WTC11 (cell line): ENCODE data around the gene RCC2.

Experiments used
- CBFB ChIP-seq: sonication (generic); formaldehyde crosslinking; IDR thresholded peaks from 2 replicates; pipeline ENCODE4 v1.8.1; 2022; ENCODE audit warnings: mild to moderate bottlenecking, low read depth, missing genetic modification reagents
- JUN ChIP-seq: sonication (generic); formaldehyde crosslinking; IDR thresholded peaks from 2 replicates; pipeline ENCODE4 v1.8.0; 2023; ENCODE audit warnings: mild to moderate bottlenecking, missing genetic modification reagents
- NFATC4 ChIP-seq: fragments of 250-450 bp; sonication (Bioruptor Pico); IDR thresholded peaks from 2 replicates; pipeline ENCODE4 v1.9.0; 2021; ENCODE audit warnings: mild to moderate bottlenecking
- TP53 ChIP-seq: sonication (generic); formaldehyde crosslinking; IDR thresholded peaks from 2 replicates; pipeline ENCODE4 v1.8.1; 2023; ENCODE audit warnings: mild to moderate bottlenecking, missing genetic modification reagents
- ZBTB21 ChIP-seq: sonication (generic); formaldehyde crosslinking; IDR thresholded peaks from 2 replicates; pipeline ENCODE4 v1.8.1; 2023; ENCODE audit warnings: mild to moderate bottlenecking, missing genetic modification reagents, borderline replicate concordance
- TF ChIP-seq, protein P1 (sequence below): fragments of 200-600 bp; IDR thresholded peaks from 2 replicates; pipeline ENCODE4 v1.8.0; 2022; ENCODE audit warnings: antibody characterized with exemption
- TF ChIP-seq, protein P2 (sequence below): sonication (generic); formaldehyde crosslinking; IDR thresholded peaks from 2 replicates; pipeline ENCODE4 v1.8.0; 2022; ENCODE audit warnings: missing genetic modification reagents
- TF ChIP-seq, protein P3 (sequence below): sonication (generic); formaldehyde crosslinking; conservative IDR thresholded peaks from 2 replicates; pipeline ENCODE4 v1.8.1; 2022; ENCODE audit warnings: mild to moderate bottlenecking, missing genetic modification reagents
- TF ChIP-seq, protein P4 (sequence below): sonication (generic); formaldehyde crosslinking; IDR thresholded peaks from 2 replicates; pipeline ENCODE4 v1.8.1; 2022; ENCODE audit warnings: low read depth, mild to moderate bottlenecking, moderate library complexity, missing genetic modification reagents, borderline replicate concordance
- TF ChIP-seq, protein P5 (sequence below): sonication (generic); formaldehyde crosslinking; IDR thresholded peaks from 2 replicates; pipeline ENCODE4 v1.8.1; 2023; ENCODE audit warnings: mild to moderate bottlenecking, missing genetic modification reagents, moderate library complexity
- TF ChIP-seq, protein P6 (sequence below): sonication (generic); formaldehyde crosslinking; IDR thresholded peaks from 2 replicates; pipeline ENCODE4 v1.8.0; 2023; ENCODE audit warnings: missing genetic modification reagents

DNA sequence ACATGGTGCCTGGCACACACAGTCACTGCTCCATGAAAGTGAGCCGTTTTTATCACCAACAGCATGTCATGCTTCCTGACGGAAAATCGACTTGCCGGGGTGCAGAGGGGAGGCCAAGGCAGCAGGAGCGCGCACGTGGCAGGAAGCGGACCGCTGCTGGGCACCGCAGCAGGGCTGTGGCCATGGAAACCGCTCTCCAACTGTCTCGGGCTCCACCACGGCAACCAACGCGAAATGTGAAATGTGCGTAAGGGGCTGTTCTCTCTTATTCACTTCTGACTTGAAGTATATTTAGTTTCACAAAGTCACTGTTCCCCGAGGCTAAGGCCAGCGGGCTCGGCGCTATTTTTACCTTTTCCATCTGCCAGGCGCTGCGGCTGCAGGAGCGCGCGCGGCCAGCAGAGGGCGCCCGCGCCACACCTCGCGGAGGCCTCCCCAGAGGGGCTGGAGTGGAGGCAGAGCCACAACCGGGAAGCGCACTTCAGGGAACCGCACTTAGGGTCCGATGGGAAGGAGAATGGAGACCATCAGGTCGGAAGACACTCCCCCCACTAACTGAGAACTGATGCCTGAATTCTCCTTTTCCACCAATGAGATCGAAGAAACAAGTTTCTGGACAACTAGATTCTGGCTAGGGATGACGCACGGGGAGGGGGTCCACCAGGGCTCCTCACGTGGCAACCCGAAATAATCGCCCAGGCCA is 19.7 kb downstream of the RCC2 start:
- TF ChIP-seq JUN (CRISPR knock-in tag): no peak
- TF ChIP-seq, protein P1, sequence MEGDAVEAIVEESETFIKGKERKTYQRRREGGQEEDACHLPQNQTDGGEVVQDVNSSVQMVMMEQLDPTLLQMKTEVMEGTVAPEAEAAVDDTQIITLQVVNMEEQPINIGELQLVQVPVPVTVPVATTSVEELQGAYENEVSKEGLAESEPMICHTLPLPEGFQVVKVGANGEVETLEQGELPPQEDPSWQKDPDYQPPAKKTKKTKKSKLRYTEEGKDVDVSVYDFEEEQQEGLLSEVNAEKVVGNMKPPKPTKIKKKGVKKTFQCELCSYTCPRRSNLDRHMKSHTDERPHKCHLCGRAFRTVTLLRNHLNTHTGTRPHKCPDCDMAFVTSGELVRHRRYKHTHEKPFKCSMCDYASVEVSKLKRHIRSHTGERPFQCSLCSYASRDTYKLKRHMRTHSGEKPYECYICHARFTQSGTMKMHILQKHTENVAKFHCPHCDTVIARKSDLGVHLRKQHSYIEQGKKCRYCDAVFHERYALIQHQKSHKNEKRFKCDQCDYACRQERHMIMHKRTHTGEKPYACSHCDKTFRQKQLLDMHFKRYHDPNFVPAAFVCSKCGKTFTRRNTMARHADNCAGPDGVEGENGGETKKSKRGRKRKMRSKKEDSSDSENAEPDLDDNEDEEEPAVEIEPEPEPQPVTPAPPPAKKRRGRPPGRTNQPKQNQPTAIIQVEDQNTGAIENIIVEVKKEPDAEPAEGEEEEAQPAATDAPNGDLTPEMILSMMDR: peak; percentile 100
- TF ChIP-seq ZBTB21 (CRISPR knock-in tag): no peak
- TF ChIP-seq CBFB (CRISPR knock-in tag): 0 out of 2 replicates have a peak, but pooled peaks have one; percentile 19
- TF ChIP-seq, protein P2, sequence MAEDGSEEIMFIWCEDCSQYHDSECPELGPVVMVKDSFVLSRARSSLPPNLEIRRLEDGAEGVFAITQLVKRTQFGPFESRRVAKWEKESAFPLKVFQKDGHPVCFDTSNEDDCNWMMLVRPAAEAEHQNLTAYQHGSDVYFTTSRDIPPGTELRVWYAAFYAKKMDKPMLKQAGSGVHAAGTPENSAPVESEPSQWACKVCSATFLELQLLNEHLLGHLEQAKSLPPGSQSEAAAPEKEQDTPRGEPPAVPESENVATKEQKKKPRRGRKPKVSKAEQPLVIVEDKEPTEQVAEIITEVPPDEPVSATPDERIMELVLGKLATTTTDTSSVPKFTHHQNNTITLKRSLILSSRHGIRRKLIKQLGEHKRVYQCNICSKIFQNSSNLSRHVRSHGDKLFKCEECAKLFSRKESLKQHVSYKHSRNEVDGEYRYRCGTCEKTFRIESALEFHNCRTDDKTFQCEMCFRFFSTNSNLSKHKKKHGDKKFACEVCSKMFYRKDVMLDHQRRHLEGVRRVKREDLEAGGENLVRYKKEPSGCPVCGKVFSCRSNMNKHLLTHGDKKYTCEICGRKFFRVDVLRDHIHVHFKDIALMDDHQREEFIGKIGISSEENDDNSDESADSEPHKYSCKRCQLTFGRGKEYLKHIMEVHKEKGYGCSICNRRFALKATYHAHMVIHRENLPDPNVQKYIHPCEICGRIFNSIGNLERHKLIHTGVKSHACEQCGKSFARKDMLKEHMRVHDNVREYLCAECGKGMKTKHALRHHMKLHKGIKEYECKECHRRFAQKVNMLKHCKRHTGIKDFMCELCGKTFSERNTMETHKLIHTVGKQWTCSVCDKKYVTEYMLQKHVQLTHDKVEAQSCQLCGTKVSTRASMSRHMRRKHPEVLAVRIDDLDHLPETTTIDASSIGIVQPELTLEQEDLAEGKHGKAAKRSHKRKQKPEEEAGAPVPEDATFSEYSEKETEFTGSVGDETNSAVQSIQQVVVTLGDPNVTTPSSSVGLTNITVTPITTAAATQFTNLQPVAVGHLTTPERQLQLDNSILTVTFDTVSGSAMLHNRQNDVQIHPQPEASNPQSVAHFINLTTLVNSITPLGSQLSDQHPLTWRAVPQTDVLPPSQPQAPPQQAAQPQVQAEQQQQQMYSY (CRISPR knock-in tag): no peak
- TF ChIP-seq NFATC4 (CRISPR knock-in tag): no peak
- TF ChIP-seq TP53 (CRISPR knock-in tag): no peak
- TF ChIP-seq, protein P3, sequence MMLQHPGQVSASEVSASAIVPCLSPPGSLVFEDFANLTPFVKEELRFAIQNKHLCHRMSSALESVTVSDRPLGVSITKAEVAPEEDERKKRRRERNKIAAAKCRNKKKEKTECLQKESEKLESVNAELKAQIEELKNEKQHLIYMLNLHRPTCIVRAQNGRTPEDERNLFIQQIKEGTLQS (CRISPR knock-in tag): no peak
- TF ChIP-seq, protein P4, sequence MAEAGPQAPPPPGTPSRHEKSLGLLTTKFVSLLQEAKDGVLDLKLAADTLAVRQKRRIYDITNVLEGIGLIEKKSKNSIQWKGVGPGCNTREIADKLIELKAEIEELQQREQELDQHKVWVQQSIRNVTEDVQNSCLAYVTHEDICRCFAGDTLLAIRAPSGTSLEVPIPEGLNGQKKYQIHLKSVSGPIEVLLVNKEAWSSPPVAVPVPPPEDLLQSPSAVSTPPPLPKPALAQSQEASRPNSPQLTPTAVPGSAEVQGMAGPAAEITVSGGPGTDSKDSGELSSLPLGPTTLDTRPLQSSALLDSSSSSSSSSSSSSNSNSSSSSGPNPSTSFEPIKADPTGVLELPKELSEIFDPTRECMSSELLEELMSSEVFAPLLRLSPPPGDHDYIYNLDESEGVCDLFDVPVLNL: no peak
- TF ChIP-seq, protein P5, sequence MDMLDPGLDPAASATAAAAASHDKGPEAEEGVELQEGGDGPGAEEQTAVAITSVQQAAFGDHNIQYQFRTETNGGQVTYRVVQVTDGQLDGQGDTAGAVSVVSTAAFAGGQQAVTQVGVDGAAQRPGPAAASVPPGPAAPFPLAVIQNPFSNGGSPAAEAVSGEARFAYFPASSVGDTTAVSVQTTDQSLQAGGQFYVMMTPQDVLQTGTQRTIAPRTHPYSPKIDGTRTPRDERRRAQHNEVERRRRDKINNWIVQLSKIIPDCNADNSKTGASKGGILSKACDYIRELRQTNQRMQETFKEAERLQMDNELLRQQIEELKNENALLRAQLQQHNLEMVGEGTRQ (CRISPR knock-in tag): no peak
- TF ChIP-seq, protein P6, sequence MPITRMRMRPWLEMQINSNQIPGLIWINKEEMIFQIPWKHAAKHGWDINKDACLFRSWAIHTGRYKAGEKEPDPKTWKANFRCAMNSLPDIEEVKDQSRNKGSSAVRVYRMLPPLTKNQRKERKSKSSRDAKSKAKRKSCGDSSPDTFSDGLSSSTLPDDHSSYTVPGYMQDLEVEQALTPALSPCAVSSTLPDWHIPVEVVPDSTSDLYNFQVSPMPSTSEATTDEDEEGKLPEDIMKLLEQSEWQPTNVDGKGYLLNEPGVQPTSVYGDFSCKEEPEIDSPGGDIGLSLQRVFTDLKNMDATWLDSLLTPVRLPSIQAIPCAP: no peak
